Measurements from ENCODE around the gene TCERG1L. TPM values are rescaled to one million over a fixed set of nuclear protein-coding genes. Genes with fewer than 3 reads are reported as not detected.

TCERG1L gene
- total RNA-seq, 4 donors from 2014 or later = 0.24 TPM; not detected in 3

DNA sequence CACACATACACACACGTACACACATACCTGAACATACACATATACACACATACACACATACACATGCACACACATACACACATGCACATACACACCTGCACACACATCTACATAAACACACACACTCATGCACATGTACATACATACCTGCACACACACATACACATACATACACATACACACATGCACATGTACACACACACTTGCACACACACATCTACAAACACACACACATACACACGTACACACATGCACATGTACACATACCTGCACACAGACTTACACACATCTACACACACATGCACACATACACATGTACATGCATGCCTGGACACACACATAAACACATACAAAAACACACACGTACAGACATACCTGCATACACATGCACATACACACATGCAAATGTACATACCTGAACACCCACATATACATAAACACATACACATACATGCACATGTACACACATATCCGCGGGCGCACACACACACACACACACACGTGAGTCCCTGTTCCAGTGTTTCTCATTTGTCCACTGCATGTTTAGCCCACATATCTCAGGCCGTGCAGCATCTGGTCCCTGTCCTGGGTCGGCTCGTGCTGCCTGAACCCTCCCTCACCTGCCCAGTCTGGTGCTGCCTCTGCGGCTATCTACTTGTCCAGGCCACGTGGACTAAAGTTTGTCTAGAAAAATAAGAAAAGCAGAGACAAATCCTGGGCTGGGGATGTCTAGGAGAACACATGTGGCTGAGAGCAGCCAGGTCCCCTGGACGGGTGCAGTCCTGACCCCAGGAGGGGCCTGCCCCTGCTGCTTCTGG lies 238.7 kb downstream of the TCERG1L start:
- no peak for ATAC-seq (ENCODE audit: low FRiP score)
- DNase-seq (ENCODE audit: low spot score) = no peak
- TF ChIP-seq, protein P1, sequence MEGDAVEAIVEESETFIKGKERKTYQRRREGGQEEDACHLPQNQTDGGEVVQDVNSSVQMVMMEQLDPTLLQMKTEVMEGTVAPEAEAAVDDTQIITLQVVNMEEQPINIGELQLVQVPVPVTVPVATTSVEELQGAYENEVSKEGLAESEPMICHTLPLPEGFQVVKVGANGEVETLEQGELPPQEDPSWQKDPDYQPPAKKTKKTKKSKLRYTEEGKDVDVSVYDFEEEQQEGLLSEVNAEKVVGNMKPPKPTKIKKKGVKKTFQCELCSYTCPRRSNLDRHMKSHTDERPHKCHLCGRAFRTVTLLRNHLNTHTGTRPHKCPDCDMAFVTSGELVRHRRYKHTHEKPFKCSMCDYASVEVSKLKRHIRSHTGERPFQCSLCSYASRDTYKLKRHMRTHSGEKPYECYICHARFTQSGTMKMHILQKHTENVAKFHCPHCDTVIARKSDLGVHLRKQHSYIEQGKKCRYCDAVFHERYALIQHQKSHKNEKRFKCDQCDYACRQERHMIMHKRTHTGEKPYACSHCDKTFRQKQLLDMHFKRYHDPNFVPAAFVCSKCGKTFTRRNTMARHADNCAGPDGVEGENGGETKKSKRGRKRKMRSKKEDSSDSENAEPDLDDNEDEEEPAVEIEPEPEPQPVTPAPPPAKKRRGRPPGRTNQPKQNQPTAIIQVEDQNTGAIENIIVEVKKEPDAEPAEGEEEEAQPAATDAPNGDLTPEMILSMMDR (IDR thresholded peaks at IDR 0.05) = no peak

DNA sequence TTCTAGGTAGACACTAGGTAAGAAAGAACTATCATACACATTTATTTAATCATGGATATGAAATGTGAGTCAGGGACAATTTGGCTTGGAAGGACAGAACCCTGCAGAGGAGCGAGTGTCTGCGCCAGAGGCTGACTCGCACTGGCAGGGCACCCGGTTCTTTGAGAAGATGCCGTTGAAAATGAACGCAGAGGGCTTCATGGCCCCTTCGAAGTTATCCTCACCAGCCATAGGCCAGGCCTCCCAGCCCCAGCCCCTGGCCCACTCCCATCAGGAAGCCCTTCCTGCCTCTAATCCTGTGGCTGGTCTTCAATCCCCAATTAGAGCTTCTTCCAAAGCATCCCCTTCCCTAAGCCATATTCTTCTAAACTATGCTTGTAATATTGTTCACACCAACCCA lies 239.8 kb downstream of the TCERG1L start:
- TF ChIP-seq, protein P1 (IDR thresholded peaks at IDR 0.05) = no peak
- ATAC-seq (ENCODE audit: low FRiP score) (no peak), DNase-seq (ENCODE audit: low spot score) (no peak)

DNA sequence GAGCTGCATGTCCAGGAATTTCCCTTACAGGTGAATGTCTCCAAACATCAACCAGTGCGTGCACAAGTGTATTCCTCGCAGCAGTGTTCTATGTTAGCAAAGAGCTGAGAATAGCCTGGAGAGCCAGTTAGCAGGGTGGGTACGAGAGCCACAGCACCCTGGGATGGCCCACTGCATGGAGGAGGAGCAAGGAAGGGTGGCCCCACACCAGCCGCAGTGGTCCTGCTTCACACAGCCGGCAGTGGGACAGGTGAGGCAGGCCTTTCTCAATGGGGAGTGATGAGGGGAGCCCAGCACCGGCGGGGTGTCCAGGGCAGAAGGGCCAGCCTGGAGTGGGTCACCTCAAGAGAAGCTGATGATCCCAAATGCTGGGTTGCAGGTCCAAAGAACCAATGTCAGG lies 240.7 kb downstream of the TCERG1L start:
- TF ChIP-seq, protein P1 (IDR thresholded peaks at IDR 0.05) = no peak
- DNase-seq (ENCODE audit: low spot score) = no peak
- no peak for ATAC-seq (ENCODE audit: low FRiP score)

DNA sequence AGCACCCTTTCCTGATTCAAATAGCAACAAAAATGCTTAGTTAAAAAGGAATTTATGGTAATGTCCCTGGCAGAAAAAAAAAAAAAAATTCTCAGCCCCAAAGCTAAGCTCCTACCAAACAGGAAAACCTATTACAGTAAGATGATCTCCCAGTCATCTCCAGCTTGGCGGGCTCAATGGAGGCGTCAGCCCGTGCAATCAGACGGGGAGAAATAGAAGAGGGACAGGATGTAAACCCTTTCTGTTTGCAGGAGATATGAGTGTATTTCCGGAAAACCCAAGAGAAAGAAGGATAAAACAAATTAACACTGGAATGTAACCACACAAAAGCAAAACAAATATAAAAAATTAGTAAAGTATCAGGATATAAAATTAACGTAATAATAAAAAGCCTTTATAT lies 242.8 kb downstream of the TCERG1L start:
- TF ChIP-seq, protein P1 (IDR thresholded peaks at IDR 0.05) = no peak
- ATAC-seq (ENCODE audit: low FRiP score) (no peak), DNase-seq (ENCODE audit: low spot score) (no peak)

DNA sequence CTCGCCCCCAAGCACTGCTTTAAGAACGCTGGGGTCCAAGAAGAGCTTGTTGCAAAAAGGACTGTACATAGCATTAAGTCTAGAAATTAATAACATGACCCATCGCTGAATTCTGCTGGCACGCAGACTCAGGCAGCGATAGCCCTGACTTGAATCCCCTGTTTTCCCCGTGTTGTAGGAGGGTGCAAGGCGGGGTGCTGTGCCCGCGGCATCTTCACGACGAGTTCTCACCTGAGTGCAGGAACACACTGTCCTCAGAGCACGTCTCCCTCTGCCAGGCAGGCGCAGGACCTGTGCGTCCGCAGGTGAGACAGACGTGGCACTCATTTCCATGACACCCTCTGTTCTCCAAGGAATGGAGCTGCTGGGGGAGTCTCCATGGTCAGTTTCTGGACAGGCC lies 243.2 kb downstream of the TCERG1L start:
- TF ChIP-seq, protein P1 (IDR thresholded peaks at IDR 0.05) = no peak
- no peak for ATAC-seq (ENCODE audit: low FRiP score)
- no peak for DNase-seq (ENCODE audit: low spot score)

DNA sequence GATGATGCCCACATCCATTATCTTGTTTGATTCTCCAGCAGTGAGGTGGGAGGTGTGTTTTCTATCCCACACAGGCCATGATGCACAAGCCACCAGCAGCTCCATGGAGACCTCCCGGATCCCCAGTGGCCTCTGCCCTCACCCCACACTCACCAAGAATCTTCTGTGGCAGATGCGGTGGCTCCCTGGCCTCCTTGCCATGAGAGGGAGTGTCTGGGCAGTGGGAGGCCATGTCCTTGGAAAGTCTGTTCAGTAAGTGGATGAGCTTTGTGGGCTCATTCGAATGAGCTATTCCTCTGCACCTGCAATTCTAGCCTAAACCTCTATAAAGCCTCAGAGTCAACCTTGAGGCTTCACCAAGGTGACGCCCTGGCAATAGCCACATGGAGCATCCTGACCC lies 243.8 kb downstream of the TCERG1L start:
- ATAC-seq (ENCODE audit: low FRiP score) (no peak), DNase-seq (ENCODE audit: low spot score) (no peak)
- TF ChIP-seq, protein P1 (IDR thresholded peaks at IDR 0.05) = no peak

DNA sequence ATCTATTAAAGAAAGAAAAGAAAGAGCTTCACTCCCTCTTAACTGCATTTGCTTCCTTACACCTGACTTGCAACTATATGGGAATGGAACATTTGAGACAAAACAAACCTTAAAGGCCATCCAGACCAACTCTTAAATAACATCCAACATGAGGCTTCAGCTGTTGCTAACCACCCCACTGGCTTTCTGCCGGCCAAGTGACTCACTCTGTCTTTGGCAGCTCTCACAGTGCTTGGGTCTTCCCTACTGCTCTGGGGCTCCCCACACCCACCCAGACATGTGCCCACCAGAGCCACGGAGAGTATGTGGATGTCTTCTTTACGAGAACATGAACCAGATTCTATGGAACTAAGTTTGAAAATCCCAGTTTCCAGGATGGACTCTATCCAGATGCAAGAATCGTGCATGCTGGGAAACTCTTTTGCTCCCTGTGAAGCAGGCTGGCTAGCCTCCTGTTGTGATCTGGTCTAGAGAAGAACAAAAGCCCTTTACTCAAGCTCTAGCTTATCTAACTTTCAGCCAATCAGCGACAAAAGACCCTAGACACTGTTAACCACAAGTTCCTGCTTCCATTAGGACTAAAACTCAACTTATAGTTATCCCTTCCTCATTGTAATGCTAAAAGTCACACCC lies 245.7 kb downstream of the TCERG1L start:
- TF ChIP-seq, protein P1 (IDR thresholded peaks at IDR 0.05) = no peak
- DNase-seq (ENCODE audit: low spot score) = no peak
- ATAC-seq (ENCODE audit: low FRiP score) = no peak
